Fibroblast of pulmonary artery (primary cell): ENCODE results near the gene FXYD2.

Source experiments
- DNase-seq: peaks from one replicate; pipeline ENCODE4 v3.0.0-alpha.2; 2010; ENCODE audit warnings: low read depth
- H3K4me3 ChIP-seq: replicated peaks from 2 replicates; pipeline ENCODE4 v1.5.1; 2011; ENCODE audit warnings: low read depth, mild to moderate bottlenecking, control low read depth, low read length, moderate library complexity
- TF ChIP-seq, protein P1 (sequence below): IDR thresholded peaks from 2 replicates; pipeline ENCODE4 v1.5.1; 2011; ENCODE audit warnings: mild to moderate bottlenecking, control low read depth, low read length, inconsistent platforms; ENCODE audit errors: missing control alignments

FXYD2 gene

DNA sequence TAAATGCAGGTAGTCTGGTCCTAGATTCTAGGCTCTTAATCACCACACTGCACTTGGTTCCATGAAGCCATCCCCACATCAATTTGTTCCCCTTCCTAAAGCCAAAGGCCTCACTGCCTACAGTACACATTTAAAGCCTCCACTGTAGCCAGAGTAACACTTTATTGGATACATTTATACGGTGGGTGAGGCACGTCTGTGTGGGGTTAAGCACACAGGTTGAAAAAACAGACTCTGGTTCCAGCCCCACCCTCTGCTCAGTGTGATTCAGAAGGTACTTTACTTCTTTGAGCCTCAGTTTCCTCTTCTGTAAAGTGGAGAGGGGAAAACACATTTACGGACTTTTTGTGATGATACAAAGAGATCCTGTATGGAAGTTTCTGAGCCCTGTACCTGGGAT, 50.0 kb downstream of the FXYD2 start:
- no peak overlapping the region for H3K4me3 ChIP-seq
- DNase-seq = no peak
- TF ChIP-seq, protein P1, sequence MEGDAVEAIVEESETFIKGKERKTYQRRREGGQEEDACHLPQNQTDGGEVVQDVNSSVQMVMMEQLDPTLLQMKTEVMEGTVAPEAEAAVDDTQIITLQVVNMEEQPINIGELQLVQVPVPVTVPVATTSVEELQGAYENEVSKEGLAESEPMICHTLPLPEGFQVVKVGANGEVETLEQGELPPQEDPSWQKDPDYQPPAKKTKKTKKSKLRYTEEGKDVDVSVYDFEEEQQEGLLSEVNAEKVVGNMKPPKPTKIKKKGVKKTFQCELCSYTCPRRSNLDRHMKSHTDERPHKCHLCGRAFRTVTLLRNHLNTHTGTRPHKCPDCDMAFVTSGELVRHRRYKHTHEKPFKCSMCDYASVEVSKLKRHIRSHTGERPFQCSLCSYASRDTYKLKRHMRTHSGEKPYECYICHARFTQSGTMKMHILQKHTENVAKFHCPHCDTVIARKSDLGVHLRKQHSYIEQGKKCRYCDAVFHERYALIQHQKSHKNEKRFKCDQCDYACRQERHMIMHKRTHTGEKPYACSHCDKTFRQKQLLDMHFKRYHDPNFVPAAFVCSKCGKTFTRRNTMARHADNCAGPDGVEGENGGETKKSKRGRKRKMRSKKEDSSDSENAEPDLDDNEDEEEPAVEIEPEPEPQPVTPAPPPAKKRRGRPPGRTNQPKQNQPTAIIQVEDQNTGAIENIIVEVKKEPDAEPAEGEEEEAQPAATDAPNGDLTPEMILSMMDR = no peak

DNA sequence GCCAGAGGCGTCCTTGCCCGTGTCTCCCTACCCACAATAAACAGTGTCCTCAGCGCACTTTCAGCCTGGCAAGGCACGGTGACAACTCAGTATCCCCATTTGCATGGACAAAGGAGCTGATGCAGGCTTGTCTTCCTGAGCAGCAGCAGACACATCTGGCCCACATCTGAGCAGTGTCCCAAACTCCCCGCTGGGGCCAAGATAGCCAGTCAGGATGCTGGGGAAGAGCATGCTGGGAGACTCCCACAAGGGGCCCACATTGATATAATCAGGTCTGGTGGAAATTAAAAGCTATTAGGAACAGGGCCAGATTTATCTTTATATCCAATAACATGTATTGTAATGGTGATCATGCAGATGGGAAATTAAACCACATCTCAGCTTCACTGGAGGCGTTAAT, 52.2 kb downstream of the FXYD2 start:
- TF ChIP-seq, protein P1 = no peak
- no peak overlapping the region for H3K4me3 ChIP-seq

DNA sequence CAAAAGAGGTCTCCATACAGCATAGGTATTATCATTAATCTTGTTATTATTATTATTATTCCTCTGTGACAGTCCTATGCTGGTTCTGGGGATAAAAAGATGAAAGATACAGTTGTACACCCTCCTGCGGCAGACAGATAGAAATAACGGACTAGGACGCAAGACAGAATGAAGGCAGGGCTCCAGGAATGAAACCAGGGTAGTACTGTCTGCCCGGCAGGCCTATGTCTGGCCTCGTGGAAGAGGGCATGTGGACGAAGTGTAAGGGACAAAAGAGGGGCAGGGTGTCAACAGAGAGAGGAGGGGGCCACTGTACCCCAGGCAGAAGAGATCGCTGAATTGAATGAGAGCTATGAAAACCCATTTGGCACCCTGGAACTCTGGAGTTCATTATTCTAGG, 52.7 kb downstream of the FXYD2 start:
- H3K4me3 ChIP-seq = no peak overlapping the region
- DNase-seq = no peak
- TF ChIP-seq, protein P1 = no peak

More for the DNA sequence above, 52.2 kb downstream of the FXYD2 start:
- no peak for DNase-seq

DNA sequence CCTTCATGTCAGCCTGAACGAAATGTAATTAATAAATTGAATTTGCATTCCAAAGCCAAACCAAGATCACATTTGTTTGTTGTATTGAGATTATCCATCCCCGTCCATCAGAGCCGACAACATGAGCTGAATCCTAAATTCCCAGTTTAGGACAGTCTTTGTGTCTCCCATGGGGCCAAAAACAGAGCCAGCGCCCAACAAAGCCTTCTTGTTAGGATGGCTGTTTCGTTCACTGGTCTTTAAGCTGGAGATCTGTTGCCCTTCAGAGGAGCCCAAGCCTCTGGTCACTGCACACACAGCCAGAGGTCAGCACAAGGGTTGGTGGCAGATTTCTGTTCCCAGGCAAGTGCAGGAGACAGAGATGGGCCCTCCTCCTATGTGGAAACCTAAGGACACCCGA, 53.3 kb downstream of the FXYD2 start:
- TF ChIP-seq, protein P1 = no peak
- H3K4me3 ChIP-seq = no peak overlapping the region
- DNase-seq = no peak

DNA sequence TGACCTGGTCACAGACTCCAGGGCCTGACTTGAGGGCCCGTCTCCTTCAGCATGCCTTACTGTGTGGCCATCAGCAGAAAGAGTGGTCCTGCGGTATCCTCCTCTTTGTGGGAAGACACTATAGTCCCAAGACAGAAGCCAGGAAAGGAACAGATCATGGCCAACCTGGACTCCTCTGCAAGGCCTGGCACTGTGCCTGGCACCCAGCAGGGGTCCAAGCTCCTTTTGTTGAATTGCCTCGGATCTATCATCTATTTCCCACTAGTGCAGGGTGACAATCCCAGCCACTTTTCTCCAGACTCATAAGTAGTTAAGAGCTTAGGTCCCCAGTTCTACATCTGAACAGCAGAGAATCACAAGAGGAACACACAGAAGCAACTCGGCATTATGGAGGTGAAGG, 54.5 kb downstream of the FXYD2 start:
- DNase-seq = no peak
- TF ChIP-seq, protein P1 = no peak
- H3K4me3 ChIP-seq = no peak overlapping the region
